Breast epithelium (tissue), 4 donors: Measurements from ENCODE around the gene PLEKHB1. TPM values are rescaled to one million over a fixed set of nuclear protein-coding genes. Genes with fewer than 3 reads are reported as not detected.

Experiments
- DNase-seq, 2 donors: peaks; one replicate each; pipeline ENCODE4 v3.0.0-alpha.2; 2019; ENCODE audit warnings: low spot score in 2 of 2
- H3K27ac ChIP-seq, 2 donors: fragments of 200-600 bp; sonication (generic) in 1 of 2; one replicate each; pipeline ENCODE4 v1.5.1; 2016 to 2019; ENCODE audit warnings: mild to moderate bottlenecking in 1 of 2
- H3K27me3 ChIP-seq, 2 donors: fragments of 200-600 bp; sonication (generic) in 1 of 2; one replicate each; pipeline versions ENCODE4 v1.5.1 to v1.6.0; 2017 to 2019; ENCODE audit warnings: control low read depth in 1 of 2, mild to moderate bottlenecking in 1 of 2
- H3K36me3 ChIP-seq: fragments of 200-600 bp; one replicate; pipeline ENCODE4 v1.5.1; 2019
- H3K4me1 ChIP-seq, 2 donors: fragments of 200-600 bp; sonication (generic); one replicate each; pipeline ENCODE4 v1.5.1; 2016 to 2019; ENCODE audit warnings: control low read depth in 1 of 2
- H3K4me3 ChIP-seq, 3 donors: fragments of 200-600 bp; sonication (generic); 1 replicate in 2 of 3; 2 replicates in 1 of 3; pipeline ENCODE4 v1.5.1; 2016 to 2019; ENCODE audit warnings: mild to moderate bottlenecking in 3 of 3, moderate library complexity in 2 of 3
- H3K9me3 ChIP-seq, 2 donors: fragments of 200-600 bp; sonication (generic) in 1 of 2; one replicate each; pipeline ENCODE4 v1.5.1; 2016 to 2019; ENCODE audit warnings: control low read depth in 1 of 2
- POLR2A ChIP-seq: fragments of 450-650 bp; IDR thresholded peaks from one replicate; pipeline ENCODE4 v1.6.1; 2016; ENCODE audit warnings: antibody characterized with exemption, mild to moderate bottlenecking, moderate library complexity
- POLR2AphosphoS5 ChIP-seq, 3 donors: sonication (generic); formaldehyde crosslinking; IDR thresholded peaks; one replicate each; pipeline ENCODE4 v1.6.1; 2017; ENCODE audit warnings: antibody characterized with exemption in 3 of 3
- intact Hi-C: fragments of 100-400 bp; cut with DNase I; formaldehyde crosslinking; loops from one replicate; pipeline ENCODE4 v1.15.1; 2023; ENCODE audit warnings: low total_unique reads
- total RNA-seq, 3 donors: library from RNA; depleted of rRNA; stranded (reverse); fragments of >200 nt; gene quantifications; one replicate each; pipeline ENCODE4 v1.1.0, GENCODE V29; 2016
- TF ChIP-seq, protein P1 (sequence below), 3 donors: fragments of 450-650 bp; IDR thresholded peaks; one replicate each; pipeline ENCODE4 v1.5.1; 2016 to 2017; ENCODE audit warnings: antibody characterized with exemption in 3 of 3, mild to moderate bottlenecking in 3 of 3, moderate library complexity in 3 of 3

PLEKHB1 gene
- total RNA-seq, 3 donors from 2014 or later = 0.80 to 49.6 (median 17.0) TPM

DNA sequence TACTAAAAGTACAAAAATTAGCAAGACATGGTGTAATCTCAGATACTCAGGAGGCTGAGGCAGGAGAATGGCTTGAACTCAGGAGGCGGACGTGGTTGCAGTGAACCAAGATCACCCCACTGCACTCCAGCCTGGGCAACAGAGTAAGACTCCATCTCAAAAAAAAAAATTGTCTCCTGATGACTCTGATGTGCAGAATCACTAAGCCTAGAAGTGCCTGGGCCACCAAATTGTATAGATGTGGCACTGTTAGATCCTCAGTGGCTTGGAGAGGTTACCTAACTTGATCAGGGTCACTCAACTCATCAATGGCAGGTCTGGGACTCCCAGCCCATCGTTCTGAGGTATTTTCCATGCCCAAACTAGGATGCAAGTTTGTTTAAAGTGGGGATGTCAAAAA is 10.6 kb downstream of the PLEKHB1 start:
- DNase-seq = no peak

DNA sequence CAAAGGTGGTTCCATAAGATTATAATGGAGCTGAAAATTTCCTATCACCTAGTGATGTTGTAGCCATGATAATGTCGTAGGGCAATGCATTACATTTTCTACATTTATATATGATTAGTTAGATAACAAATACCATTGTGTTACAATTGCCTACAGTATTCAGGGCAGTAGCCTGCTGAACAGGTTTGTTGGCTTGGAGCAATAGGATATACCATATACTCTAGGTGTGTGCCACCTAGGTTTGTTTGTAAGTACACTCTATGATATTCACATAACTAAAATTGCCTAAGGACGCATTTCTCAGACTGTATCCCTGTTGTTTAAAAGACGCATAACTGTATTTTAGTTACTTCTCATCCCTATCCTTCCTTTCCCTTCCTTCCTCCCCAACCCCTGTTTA is 13.6 kb downstream of the PLEKHB1 start:
- intact Hi-C loops = no loop called here
- TF ChIP-seq POLR2A = no peak
- TF ChIP-seq, protein P1, sequence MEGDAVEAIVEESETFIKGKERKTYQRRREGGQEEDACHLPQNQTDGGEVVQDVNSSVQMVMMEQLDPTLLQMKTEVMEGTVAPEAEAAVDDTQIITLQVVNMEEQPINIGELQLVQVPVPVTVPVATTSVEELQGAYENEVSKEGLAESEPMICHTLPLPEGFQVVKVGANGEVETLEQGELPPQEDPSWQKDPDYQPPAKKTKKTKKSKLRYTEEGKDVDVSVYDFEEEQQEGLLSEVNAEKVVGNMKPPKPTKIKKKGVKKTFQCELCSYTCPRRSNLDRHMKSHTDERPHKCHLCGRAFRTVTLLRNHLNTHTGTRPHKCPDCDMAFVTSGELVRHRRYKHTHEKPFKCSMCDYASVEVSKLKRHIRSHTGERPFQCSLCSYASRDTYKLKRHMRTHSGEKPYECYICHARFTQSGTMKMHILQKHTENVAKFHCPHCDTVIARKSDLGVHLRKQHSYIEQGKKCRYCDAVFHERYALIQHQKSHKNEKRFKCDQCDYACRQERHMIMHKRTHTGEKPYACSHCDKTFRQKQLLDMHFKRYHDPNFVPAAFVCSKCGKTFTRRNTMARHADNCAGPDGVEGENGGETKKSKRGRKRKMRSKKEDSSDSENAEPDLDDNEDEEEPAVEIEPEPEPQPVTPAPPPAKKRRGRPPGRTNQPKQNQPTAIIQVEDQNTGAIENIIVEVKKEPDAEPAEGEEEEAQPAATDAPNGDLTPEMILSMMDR (IDR thresholded peaks at IDR 0.05) = no peak
- TF ChIP-seq POLR2AphosphoS5 (IDR thresholded peaks at IDR 0.05) = no peak
- no peak for DNase-seq
- Histone ChIP-seq H3K4me1 (no peaks in the 10 kb centered on the region), H3K27me3 (no peaks in the 10 kb centered on the region), H3K27ac (peak overlapping the region; percentile 9 to 63), H3K36me3 (no peaks in the 10 kb centered on the region), H3K4me3 (no peak overlapping the region), H3K9me3 (no peaks in the 10 kb centered on the region)

More for the DNA sequence above, 10.6 kb downstream of the PLEKHB1 start:
- no peaks in the 10 kb centered on the region for H3K27me3 ChIP-seq
- intact Hi-C loops = no loop called here
- no peaks in the 10 kb centered on the region for H3K9me3 ChIP-seq
- H3K36me3 ChIP-seq = no peaks in the 10 kb centered on the region
- no peaks in the 10 kb centered on the region for H3K4me1 ChIP-seq
- TF ChIP-seq POLR2A = no peak
- TF ChIP-seq, protein P1 (IDR thresholded peaks at IDR 0.05) = no peak
- TF ChIP-seq POLR2AphosphoS5 (IDR thresholded peaks at IDR 0.05) = no peak
- H3K27ac ChIP-seq = no peak overlapping the region
- no peak overlapping the region for H3K4me3 ChIP-seq

DNA sequence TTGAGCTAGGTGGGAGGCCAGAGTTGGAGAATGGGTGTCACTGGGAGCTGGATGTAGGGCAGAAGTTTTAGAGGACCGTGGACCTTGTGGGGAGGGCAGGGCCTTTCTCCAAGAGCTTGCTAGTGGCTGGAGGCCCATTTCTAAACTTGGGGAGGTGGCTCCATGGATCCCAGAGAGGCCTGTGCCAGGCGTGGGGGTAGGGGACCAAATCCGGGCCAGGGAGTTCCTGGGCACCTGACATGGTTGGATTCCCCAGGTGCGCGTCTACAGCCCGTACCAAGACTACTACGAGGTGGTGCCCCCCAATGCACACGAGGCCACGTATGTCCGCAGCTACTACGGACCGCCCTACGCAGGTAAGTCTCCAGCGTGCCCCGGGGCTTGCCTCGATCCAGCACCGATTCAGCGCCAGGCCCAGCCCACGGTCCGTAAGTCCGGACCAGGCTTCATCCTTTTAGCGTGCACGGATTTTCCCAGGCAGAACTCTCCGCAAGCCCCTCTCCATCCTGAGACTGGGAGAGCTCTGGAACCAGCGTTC is 14.2 kb downstream of the PLEKHB1 start:
- H3K36me3 ChIP-seq = no peaks in the 10 kb centered on the region
- intact Hi-C loops = no loop called here
- no peak for DNase-seq
- peak overlapping the region; percentile 22 to 65 (median 33) for H3K4me3 ChIP-seq
- H3K27me3 ChIP-seq = no peaks in the 10 kb centered on the region
- no peaks in the 10 kb centered on the region for H3K9me3 ChIP-seq
- TF ChIP-seq, protein P1 (IDR thresholded peaks at IDR 0.05) = no peak
- TF ChIP-seq POLR2AphosphoS5 (IDR thresholded peaks at IDR 0.05) (no peak), POLR2A (no peak)
- no peaks in the 10 kb centered on the region for H3K4me1 ChIP-seq
- peak overlapping the region in 1 of 2 donors; percentile 63 for H3K27ac ChIP-seq

DNA sequence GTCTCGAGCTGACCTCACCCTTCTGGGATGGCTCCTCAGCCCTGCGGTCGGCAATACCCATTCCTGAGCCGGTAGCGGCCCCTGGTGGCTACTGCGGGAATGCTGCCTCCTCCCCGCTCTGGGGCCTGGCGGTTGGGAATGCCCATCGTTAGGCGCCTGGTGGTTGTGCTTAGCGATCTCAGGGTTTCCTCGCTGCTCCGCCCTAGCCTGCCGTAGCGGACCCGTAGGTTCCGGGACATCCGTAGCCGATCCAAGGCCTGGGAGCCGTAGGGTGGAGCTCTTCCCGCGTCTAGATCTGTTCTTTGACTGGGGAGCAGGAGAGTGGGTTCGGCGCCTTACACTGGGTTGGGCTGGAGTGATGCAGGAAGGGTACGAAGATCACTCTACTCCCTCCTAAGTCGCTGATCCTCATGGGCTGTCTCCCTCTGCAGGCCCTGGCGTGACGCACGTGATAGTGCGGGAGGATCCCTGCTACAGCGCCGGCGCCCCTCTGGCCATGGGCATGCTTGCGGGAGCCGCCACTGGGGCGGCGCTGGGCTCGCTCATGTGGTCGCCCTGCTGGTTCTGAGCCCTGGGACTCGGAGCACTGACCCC is 14.8 kb downstream of the PLEKHB1 start:
- Histone ChIP-seq H3K9me3 (no peaks in the 10 kb centered on the region), H3K36me3 (no peaks in the 10 kb centered on the region), H3K4me3 (peak overlapping the region; percentile 22 to 65 (median 33)), H3K27ac (peak overlapping the region in 1 of 2 donors; percentile 63), H3K4me1 (no peaks in the 10 kb centered on the region), H3K27me3 (no peaks in the 10 kb centered on the region)
- TF ChIP-seq POLR2AphosphoS5 (IDR thresholded peaks at IDR 0.05) (peak in 2 of 3 donors; percentile 46 to 63), POLR2A (no peak)
- TF ChIP-seq, protein P1 (IDR thresholded peaks at IDR 0.05) = peak; percentile 93 to 99 (median 99)
- intact Hi-C loops = no loop called here
- peak; percentile 80 to 89 for DNase-seq

DNA sequence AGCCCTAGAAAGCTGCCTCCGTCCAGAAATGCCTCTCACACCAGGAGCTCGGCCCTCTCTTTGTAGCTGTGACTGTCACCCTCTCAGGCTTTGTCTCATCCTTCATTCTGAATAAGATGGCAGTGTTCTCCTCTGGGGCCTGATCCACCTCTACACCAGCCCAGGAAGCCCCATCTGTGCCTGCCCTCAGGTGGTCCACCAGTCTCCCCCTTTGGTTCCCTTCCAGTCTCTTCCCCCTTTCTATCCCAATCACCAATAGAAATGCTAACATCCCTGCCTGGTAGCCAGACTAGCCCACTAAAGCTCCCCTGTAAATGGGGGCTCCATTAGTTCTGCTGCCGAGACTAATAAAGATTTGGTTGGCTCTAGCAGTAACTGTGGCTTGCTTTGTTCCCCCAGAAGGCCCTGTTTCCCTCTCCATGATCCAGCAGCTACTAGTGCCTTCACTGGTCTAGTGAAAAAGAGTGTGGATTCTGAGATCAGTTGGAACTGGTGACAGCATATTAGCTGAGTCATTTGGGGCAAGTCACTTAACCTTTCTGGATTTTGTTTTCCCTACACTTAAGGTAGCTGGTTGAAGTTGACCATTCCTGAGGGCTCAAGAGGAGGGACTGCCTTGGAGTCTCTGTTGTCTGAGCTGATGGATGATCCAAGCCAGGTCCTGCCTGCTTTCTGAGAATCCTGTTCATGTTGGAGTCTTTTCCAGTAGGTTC is 16.2 kb downstream of the PLEKHB1 start:
- intact Hi-C loops = no loop called here
- no peak for DNase-seq
- Histone ChIP-seq H3K4me1 (no peaks in the 10 kb centered on the region), H3K27ac (no peak overlapping the region), H3K36me3 (no peaks in the 10 kb centered on the region), H3K4me3 (no peak overlapping the region), H3K9me3 (no peaks in the 10 kb centered on the region), H3K27me3 (no peaks in the 10 kb centered on the region)
- no peak for TF ChIP-seq POLR2AphosphoS5 (IDR thresholded peaks at IDR 0.05)
- TF ChIP-seq, protein P1 (IDR thresholded peaks at IDR 0.05) = no peak
- no peak for TF ChIP-seq POLR2A
